Activated CD4-positive, alpha-beta T cell treated with anti-CD3 and anti-CD28 coated beads, Interleukin-2, amount 50 U/mL, for 24 hours (primary cell): ENCODE results near the gene HOXD4.

Source experiments
- DNase-seq, 2 donors: peaks; one replicate each; pipeline ENCODE4 v3.0.0-alpha.2; 2020; ENCODE audit warnings: low read depth in 1 of 2, low spot score in 1 of 2

HOXD4 gene

GRCh38 chr2:176139661-176140512 lies 11.5 kb upstream of the HOXD4 start:
- DNase-seq, result no peak

GRCh38 chr2:176140513-176141317 lies 10.6 kb upstream of the HOXD4 start:
- peak in 1 of 2 donors; percentile 55 for DNase-seq

GRCh38 chr2:176142281-176142680 lies 9.1 kb upstream of the HOXD4 start:
- DNase-seq, result no peak

GRCh38 chr2:176145085-176145969 lies 6.0 kb upstream of the HOXD4 start:
- no peak for DNase-seq

GRCh38 chr2:176146101-176146500 lies 5.2 kb upstream of the HOXD4 start:
- DNase-seq, result no peak

GRCh38 chr2:176146645-176147044 lies 4.7 kb upstream of the HOXD4 start:
- DNase-seq, result no peak

- DNase-seq, result no peak
Observed at GRCh38 chr2:176147210-176147799, 4.0 kb upstream of the HOXD4 start.

- DNase-seq, result no peak
Observed at GRCh38 chr2:176147800-176148496, 3.4 kb upstream of the HOXD4 start.

- no peak for DNase-seq
Observed at GRCh38 chr2:176148751-176149421, 2.5 kb upstream of the HOXD4 start.

GRCh38 chr2:176149481-176149938 lies 1.8 kb upstream of the HOXD4 start:
- DNase-seq, result no peak

- no peak for DNase-seq
Observed at GRCh38 chr2:176149939-176150583, 1.3 kb upstream of the HOXD4 start.

- no peak for DNase-seq
Observed at GRCh38 chr2:176150584-176151441, 537 bp upstream of the HOXD4 start.

GRCh38 chr2:176152350-176153181 lies 1.2 kb downstream of the HOXD4 start:
- DNase-seq, result no peak

- no peak for DNase-seq
Observed at GRCh38 chr2:176154576-176155252, 3.4 kb downstream of the HOXD4 start.

- no peak for DNase-seq
Observed at GRCh38 chr2:176155356-176156044, 4.2 kb downstream of the HOXD4 start.

- no peak for DNase-seq
Observed at GRCh38 chr2:176156301-176156806, 5.0 kb downstream of the HOXD4 start.
